DOHH2 (cell line): ENCODE data around the gene CCDC17.

Source experiments
- EZH2phosphoT487 ChIP-seq: fragments of 200-600 bp; sonication (generic); IDR thresholded peaks from 2 replicates; pipeline ENCODE4 v1.6.1; 2017; ENCODE audit warnings: borderline replicate concordance, mild to moderate bottlenecking, antibody characterized with exemption, low read length, moderate library complexity, mixed read lengths
- TF ChIP-seq, protein P1 (sequence below): fragments of 200-600 bp; sonication (generic); IDR thresholded peaks from one replicate; pipeline ENCODE4 v1.5.1; 2014; ENCODE audit warnings: antibody characterized with exemption, mild to moderate bottlenecking, low read depth, low read length; ENCODE audit not compliant: poor library complexity, severe bottlenecking

GRCh38 chr1:45647248-45648021 is 23.6 kb upstream of the CCDC17 start:
- TF ChIP-seq, protein P1, sequence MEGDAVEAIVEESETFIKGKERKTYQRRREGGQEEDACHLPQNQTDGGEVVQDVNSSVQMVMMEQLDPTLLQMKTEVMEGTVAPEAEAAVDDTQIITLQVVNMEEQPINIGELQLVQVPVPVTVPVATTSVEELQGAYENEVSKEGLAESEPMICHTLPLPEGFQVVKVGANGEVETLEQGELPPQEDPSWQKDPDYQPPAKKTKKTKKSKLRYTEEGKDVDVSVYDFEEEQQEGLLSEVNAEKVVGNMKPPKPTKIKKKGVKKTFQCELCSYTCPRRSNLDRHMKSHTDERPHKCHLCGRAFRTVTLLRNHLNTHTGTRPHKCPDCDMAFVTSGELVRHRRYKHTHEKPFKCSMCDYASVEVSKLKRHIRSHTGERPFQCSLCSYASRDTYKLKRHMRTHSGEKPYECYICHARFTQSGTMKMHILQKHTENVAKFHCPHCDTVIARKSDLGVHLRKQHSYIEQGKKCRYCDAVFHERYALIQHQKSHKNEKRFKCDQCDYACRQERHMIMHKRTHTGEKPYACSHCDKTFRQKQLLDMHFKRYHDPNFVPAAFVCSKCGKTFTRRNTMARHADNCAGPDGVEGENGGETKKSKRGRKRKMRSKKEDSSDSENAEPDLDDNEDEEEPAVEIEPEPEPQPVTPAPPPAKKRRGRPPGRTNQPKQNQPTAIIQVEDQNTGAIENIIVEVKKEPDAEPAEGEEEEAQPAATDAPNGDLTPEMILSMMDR = no peak
- TF ChIP-seq EZH2phosphoT487 = no peak
